AG10803 (cell line): Measurements from ENCODE around the gene GBP4.

Experiments
- DNase-seq: peaks from one replicate; pipeline ENCODE4 v3.0.0; 2010; ENCODE audit warnings: low read depth
- H3K4me3 ChIP-seq: 2 replicates; pipeline ENCODE4 v1.5.1; 2011; ENCODE audit warnings: mild to moderate bottlenecking, low read length, control low read depth
- CTCF ChIP-seq: conservative IDR thresholded peaks from 2 replicates; pipeline ENCODE4 v1.5.1; 2011; ENCODE audit warnings: mild to moderate bottlenecking, low read length, control low read depth, inconsistent platforms

GBP4 gene

DNA sequence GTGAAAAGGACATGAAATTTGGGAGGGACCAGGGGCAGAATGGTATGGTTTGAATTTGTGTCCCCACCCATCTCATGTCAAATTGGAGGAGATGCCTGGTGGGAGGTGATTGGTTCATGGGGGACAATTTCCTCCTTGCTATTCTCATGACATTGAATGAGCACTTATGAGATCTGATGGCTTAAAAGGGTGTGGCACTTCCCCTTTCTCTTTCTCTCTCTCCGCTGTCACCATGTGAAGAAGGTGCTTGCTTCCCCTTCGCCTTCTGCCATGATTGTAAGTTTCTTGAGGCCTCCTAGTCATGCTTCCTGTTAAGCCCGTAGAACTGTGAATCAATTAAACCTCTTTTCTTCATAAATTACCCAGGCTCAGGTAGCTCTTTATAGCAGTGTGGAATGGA is 7.6 kb upstream of the GBP4 start:
- H3K4me3 ChIP-seq, result no peak overlapping the region
- TF ChIP-seq CTCF, result no peak
- no peak for DNase-seq

DNA sequence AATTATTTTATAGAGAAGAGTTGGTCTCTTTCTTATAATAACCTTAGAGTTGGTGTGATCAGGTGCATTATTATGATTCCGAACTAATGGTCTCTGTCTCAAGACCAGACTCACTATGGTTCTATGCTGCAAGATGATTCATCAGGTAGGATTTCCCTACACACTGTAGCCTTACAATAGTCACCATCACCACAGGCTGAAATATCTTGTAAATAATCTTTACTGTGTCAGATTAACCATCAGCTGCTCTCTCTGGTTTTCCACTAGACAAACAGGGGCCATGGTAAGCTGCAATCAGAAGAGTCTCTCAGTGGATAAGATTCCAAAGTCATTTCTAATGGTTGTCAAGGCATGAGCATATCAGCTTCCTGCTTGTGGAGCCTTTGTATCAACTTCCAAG is 4.4 kb upstream of the GBP4 start:
- TF ChIP-seq CTCF, result no peak
- no peak overlapping the region for H3K4me3 ChIP-seq
- DNase-seq, result peak; percentile 39

DNA sequence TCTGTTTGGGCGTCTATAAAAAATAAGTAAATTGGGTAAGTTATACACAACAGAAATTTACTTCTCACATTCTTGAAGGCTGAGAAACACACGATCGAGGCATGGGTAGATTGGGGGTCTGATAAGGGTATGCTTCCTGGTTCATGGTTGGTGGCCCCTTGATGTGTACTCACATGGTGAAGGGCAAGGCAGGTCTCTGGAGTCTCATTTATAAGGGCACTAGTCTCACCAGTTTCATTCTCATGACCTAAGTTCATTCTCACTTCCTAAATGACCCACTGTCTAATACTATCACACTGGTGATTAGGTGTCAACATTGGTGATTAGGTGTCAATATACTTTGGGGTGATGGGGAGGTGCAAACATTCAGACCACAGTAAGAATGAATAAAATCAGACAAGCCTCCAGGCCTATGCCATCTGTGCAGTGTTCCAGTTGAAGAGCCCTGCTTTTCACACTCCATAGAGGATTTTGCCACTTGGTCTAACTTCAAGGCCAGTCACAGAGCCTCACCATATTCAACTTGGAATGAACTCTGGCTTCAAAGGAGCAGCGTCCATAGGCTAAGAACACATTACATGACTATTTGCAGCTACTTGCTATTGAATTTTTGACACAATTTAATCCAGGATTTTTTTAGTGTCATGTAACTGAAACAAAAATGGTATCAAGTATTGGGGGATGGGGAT is 2.5 kb upstream of the GBP4 start:
- DNase-seq, result no peak
- TF ChIP-seq CTCF, result no peak
- no peak overlapping the region for H3K4me3 ChIP-seq

DNA sequence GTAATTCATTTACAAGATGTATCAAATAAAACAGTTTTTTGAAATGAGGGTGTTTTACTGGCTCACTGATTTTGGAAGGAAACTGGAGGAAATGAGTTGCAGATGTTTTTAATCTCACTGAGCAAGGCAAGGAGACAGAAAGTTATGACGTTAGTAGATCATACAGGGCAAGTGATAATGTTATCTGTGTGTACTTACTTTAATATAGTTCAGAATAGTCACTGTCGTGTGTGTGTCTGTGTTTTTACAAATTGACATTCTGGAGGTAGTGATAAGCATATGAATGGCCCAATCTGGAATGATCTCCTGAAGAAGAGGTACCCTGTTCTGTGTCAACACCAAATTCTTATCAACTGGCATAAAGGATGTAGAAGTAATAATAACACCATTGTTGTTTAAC is 1.9 kb upstream of the GBP4 start:
- no peak for TF ChIP-seq CTCF
- DNase-seq, result peak; percentile 39
- no peak overlapping the region for H3K4me3 ChIP-seq

DNA sequence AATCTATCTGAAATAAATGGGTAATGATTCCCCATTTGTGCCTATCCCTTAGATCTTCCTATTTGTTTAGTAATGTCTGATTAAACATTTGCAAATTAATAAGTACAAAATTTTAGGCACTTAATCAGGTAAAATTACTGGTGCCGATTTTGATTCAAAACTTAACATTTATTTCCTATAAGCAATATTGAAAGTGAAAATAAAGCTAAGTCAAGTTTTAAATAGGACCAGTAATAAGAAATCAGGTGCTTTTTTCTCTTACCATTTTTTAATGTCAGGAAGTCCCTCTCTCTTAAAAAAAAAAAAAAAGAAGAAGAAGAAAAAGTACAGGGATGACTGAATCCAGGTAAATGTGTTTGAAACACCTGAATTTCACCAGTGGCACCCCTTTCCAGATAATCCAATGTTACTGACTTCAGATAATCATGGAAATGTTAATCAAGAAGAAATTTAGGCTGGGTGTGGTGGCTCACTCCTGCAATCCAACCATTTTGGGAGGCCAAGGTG is 836 bp upstream of the GBP4 start:
- H3K4me3 ChIP-seq, result no peak overlapping the region
- DNase-seq, result no peak
- TF ChIP-seq CTCF, result no peak

DNA sequence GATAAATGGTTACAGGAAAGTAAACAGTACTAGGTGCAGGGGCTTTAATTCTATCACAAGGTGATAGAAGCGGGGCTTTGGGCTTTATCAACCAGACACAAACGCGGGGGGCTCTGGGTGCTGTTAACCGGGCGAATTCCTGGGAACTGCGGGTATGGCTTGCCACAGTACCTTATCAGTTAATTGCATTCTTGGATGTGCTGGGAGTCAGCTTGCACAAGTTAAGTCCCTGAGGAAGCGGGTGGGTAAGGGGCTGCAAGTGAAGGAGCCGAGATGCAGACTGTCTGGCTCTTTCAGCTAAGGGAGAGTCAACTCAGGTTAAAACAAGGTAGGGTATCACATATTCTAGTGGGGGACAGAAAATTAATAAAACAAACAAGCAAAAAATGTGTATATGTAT is 661 bp downstream of the GBP4 start:
- no peak overlapping the region for H3K4me3 ChIP-seq
- TF ChIP-seq CTCF, result no peak
- no peak for DNase-seq

DNA sequence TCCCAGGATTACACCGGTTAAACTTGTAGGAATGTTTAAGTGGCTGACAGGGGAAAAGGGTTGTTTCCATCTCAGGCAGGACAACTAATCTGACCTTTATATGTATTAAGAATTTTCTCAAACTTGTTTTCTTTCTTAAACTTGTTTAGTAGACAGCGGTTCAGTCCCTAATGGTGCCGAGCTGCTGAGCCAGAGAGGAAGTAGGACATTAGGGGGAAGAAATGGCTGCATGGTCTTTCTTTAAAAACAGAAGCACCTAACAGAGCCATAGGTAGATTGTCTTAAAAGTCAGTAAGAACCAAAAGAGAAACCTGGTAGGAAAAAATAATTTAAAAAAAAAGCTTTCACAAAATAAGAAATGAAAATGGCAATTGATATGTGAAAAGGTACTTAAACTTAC is 3.3 kb downstream of the GBP4 start:
- DNase-seq, result no peak
- no peak overlapping the region for H3K4me3 ChIP-seq
- TF ChIP-seq CTCF, result no peak
